GM18526 (cell line): ENCODE results near the gene TBX1.

Experiments
- POLR2A ChIP-seq: IDR thresholded peaks from 3 replicates; pipeline ENCODE4 v1.6.1; 2011; ENCODE audit not compliant: insufficient read length; ENCODE audit errors: extremely low read depth

Gene TBX1

DNA sequence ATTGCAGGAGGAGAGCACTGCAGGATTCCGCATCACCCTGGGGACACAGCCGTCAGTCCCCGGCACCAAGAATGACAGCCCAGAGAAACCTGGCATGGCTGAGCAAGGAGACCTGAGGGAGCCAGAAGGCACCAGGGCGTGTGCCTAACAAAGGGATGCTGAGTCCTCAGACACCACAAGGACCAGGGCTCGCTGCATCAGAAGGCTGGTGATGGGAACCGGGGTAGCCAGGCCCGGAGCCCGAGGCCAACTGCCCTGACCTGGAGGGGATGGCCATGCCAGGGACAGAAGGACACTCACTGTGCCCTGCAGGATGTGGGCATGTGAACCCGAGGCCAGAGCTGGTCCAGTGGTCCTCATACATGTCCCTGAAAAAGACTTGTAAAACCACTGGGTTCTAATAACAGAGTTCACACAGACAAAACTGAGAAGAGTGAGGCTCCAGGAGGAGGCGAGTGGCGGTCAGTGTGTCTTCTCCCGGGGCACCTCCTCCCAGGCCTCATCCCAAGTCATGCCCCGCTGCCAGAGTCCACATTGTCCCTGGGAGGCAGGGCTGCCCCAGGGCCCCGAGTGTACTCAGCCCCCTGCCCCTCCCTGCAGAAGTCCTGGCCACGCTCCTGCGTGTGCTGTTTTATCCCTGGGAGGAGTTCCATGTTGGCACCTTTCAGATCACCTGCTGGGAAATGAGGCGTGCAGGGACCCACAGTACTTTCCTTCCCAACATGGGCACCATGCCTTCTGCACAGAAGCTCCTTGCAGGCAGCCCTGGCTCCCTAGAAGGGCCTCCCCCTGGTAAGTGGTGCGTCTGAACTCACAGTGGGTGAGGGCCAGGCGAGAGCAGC lies 42.5 kb downstream of the TBX1 start:
- TF ChIP-seq POLR2A = no peak

DNA sequence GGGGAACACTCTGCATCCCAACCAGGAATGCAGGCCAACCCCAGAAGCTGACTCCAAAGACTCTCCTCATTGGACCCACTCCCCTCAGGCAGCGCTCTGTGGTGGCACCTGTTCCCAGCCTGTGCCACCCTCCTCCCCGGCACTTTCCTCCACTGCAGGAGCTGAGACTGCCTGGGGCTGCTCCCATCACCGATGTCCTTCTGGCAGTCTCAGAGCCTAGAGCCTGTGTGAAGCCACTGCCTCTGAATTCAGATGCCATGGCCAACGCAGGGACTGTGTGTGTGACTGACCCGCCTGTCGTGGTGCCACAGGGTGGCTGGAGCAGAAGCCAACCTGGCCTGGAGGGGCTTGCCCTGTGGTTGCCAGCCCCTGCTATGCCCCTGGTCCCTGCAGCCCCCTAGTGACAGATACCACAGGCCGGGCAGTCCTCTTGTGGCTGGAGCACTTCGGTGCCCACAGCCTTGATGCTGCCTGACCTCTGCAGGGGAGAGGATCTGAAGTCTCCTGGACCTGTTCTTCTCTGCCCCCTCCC lies 43.2 kb downstream of the TBX1 start:
- TF ChIP-seq POLR2A = no peak

DNA sequence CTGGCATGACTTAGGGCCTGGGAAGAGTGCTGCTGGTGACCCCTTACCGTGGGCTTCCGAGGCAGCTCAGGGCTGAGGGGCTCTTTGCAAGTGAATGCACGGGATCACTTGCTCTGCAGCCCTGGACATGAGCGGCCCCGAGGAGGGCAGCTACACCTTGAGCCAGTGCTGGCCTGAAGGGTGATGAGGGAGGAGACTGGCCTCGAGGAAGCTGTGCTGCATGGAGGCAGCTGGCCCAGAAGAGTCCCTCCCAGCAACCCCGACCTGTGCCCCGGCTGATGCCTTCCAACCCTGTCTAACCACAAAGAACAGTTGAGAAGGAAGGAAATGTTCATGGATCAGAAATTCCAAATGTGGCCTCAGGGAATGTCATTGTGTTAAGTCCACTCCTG lies 45.2 kb downstream of the TBX1 start:
- TF ChIP-seq POLR2A = no peak

DNA sequence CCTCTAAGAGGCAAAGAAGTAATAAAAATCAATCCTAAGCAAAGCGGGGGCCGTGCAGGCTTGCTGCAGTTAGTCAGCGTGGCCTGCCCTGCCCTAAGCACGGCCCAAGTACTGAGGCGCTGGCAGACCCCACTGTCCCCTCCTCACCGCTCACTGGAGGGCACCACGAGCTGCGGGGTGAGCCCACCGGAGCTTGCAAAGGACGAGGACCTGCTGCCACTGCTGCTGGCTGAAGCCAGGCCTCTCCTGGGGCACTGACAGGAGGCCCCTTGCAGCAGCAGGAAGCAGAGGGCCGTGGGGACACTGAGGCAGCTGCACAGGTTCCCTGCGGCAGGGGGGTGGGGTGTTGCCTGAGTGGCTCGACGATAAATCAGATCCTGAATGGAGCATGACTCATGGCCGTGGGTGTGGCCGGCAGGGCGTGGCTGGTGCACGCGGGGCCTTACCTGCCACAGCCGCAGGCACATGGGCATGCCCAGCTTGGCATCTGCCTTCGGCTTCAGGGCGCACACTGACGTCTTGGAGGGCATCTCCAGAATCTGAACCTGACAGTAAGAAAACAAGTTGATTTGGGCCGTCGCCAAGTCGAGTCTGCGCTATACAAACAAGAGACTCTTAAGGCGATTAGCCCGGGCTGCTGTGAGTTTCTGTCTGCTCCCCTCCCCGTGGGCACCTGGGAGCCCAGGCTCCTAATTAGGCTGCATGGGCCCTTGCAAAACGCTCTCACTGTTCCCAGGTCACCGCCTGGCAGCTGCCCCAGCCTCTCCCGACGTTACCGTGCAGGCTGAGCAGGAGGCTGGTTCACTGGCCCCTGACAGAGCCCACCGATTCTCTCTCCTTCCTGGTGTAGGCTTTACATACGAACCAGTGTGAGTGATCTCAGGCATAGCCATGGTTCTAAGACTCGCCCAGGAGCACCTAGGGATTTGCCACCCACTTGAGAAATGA lies 45.9 kb downstream of the TBX1 start:
- no peak for TF ChIP-seq POLR2A

DNA sequence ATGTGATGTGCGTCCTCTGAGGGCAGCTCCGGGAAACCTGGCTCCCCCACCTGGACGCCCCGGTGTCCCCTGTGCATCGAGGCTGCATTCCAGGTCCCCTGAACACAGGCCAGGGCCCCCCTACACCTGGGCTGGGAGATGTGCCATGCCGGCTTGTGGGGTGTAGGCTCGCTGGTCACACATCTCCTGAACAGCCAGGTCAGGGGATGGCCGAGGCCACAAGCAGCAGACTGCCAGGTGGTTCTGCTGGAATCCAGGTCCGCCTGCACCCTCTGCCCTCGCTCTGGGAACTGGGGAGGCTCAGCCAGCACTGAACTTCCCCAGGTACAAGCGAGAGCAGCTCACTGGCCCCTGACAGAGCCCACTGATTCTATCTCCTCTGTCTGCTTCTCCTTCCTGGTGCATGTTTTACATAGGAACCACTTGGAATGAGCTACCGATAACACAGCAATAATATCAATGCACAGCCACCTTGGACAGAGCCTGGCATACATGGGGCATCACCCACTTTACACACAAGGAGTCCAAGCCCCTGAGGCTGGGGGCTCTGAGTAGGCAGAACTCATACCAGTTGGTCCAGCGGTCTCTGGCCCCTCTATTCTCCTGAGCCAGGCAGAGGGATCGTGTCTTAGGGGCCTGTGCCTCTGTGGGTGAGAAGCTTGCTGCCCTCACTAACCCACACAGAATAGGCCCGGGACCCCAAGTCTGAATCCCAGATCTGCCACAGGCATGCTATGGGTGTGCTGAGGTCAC lies 46.8 kb downstream of the TBX1 start:
- no peak for TF ChIP-seq POLR2A

DNA sequence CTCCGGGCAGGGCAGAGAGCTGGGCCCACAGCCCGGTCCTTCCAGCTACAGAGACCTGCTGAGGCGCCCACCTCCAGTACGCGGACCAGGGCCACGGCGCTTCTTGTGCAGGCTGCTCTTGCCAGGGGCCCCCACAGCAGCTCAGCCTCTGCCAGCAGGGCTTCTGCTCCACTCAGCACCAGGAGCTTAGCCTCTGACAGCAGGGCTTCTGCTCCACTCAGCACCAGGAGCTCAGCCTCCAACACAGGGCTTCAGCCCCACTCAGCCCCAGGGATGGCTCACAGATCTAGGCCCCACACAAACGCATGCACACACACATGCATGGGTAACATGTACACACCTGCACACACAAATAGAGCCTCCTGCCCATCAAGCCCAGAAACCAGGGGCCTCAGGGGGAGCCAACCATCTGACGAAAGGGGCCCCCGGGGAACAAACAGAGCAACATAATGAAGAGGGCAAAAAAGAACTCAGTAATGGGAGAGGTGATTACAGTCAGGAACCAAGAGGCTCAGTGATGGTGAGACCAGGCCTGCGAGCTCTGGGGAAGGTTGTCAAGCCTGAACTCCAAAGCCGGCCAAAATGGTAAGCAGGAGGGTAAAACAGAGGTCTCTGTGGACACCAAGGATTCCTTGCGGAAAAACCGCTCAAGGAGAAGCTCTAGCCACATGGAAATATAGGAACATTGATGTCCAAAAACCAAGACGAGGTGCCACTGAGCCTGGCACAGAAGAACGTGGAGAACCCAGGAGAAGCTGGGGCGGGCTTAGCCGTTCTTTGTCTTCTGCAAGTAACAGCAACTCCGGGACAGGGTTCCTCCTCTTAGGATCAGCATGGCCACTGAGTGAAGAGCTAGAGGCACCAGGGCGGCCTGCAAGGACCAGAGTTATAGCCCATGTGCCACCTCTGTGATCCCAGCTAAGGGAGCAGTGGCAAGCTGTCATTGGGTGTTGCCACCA lies 47.6 kb downstream of the TBX1 start:
- no peak for TF ChIP-seq POLR2A

DNA sequence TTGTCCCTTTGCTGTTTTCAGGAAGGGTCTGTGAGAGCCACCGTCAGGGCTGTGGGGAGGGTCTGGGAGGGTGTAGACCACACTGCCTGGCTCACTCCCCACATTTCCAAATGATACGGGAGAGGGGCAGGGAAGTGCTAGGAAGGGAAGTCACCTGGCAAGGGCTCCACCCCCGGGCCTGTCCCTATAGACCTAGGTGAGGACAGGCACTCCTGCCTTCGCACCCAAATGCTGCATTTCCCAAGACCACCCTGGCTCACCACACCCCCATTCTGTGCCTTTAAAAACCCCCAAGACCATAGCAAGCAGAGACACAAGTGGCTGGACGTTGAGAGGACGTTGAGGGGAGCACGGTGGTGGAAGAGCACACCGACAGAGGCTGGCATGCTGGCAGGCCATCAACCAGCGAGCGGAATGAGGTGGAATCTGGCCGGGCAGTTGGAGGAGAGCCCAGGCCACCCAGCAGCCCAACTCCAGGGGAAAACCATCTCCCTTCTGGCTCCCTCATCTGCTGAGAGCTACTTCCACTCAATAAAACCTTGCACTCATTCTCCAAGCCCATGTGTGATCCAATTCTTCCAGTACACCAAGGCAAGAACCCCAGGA lies 48.4 kb downstream of the TBX1 start:
- no peak for TF ChIP-seq POLR2A

DNA sequence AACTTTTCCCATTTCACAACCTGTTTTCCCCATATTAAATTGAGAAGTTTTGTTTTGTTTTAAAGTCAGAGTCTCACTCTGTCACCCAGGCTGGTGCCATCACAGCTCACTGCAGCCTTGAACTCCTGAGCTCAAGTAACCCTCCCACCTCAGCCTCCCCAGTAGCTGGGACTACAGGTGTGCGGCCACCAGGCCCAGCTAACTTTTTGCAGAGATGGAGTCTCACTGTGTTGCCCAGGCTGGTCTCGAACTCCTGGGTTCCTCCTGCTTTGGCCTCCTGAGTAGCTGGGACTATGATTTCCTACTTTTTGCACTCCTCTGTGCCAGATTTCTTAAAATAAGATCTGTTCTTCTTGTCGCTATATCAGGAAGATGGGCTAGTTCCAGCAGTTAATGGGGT lies 49.2 kb downstream of the TBX1 start:
- no peak for TF ChIP-seq POLR2A

DNA sequence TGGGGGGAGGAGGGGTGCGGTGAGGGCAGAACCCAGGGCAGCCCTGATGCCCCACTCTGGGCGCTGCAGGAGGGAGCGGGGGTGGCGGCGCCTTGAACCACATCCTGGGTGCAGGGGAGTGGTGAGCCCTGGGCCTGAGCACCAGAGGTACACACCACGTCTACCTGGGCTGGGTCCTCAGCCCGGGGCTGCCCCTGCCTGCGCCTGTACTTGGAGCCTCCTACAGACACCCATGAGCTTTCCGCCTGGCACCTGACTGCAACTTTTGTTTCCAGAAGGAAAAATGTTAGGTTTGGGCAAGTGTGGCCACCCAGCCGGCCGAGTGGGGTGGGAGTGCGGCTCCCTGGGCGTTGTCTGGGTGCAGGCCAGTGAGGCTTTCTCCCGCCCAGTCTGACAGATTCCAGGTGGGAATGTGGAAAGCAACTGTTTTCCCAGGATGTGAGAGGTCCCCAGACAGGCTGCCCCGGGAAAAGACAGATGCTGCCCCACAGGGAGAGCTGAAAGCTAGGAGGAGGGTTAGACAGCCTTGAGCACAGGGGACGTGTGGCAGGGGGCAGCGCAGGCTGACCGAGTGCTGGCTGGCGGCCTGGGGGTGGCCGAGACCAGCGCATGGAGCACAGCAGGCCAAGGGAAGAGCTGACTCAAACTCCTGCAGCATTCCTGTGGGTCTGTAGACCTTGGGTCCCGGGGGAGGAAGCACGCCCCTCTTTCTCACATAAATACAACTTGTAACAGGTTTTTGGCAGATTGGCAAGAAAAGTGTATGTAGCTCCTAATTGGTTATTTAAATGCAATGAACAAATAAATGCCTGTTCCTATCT lies 50.0 kb downstream of the TBX1 start:
- no peak for TF ChIP-seq POLR2A

DNA sequence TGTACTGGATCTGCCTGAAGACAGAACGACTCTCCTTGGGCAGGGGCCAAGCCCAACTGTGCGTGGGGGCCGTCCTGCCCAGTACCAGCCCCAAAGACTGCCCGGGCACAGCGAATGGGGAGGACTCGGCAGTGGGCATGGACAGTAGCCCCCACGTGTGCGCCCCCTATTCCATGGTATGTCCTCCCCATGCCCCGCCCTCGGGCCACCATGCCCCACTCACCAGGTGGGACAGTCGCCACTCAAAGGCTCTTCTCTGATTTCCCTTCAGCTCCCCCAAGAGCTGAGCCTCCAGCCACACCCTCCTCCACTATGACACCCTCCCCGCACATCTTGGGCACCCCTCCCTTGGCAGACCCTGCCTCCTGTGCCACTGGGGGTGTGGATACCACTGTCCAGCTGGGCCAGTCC lies 50.6 kb downstream of the TBX1 start:
- TF ChIP-seq POLR2A = no peak

DNA sequence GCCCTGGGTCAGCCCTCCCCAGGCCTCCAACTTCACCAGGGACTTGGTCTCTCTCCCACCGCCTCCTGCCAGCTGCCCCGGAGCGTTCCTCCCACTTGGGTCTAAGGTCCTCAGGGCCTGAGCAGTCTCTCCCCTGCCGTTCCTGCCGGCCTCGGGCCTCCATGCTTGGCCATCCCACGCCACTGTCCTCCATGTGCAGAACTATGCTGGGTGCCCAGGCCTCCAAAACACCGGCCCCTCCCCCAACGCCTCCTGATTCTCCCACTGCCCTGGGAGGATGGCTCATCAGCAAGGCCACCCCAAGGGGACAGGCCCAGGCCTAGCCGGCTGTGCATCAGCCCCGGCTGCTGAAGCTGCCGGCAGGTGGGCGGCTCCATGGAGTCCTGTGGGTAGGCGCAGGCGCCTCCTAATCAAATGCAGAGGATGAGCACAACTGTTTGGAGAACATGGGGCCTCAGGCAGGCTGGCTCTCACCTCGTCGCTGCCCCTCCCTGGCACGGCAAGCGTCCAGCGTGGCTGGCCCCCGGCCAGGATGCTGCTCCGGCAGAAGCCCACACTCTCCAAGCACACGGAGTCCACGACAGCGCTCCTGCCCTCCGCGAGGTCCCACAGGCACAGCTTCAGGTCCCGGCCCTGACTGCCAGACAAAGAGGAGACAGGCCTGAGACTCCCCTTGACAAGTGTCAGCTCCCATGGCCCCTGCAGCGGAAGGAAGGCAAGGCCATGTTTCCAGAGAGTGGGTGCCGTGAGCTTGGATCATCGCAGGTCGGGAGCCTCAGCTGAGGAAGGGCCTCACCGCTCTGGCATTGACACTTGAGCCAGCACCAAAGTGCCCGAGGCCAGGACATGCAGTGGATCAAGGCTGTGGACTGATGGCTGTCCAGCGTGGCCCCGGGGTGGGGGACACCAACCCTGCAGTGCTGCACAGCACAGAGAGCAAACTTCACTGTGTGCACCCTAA lies 51.5 kb downstream of the TBX1 start:
- no peak for TF ChIP-seq POLR2A

DNA sequence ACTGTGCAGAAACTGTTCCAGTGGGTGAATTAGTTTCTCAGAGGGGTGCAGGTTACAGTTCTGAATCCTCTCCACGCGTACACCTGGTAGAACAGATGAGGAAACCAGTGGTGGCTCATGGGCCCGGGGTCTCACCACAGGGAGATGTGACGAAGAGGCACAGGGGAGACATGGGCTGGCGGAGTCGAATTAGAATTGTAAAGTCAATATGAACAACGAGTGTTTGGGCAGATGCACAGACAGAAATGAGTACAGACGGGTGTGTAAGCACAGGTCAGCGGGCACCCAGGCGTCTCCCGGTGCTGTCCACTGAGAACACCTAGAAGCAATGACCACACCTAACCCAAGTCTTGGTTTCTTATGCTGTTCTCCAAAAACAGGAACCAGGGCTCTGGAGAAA lies 52.3 kb downstream of the TBX1 start:
- TF ChIP-seq POLR2A = no peak
